ENCODE results near the gene TCEAL9. TPM values are rescaled to one million over a fixed set of nuclear protein-coding genes. Genes with fewer than 3 reads are reported as not detected.

TCEAL9 gene
- total and polyA plus RNA-seq, 2 donors (not counting 3 experiments of a cell fraction or from before 2014, with no cell fraction given) = 61.7 to 98.3 TPM

DNA sequence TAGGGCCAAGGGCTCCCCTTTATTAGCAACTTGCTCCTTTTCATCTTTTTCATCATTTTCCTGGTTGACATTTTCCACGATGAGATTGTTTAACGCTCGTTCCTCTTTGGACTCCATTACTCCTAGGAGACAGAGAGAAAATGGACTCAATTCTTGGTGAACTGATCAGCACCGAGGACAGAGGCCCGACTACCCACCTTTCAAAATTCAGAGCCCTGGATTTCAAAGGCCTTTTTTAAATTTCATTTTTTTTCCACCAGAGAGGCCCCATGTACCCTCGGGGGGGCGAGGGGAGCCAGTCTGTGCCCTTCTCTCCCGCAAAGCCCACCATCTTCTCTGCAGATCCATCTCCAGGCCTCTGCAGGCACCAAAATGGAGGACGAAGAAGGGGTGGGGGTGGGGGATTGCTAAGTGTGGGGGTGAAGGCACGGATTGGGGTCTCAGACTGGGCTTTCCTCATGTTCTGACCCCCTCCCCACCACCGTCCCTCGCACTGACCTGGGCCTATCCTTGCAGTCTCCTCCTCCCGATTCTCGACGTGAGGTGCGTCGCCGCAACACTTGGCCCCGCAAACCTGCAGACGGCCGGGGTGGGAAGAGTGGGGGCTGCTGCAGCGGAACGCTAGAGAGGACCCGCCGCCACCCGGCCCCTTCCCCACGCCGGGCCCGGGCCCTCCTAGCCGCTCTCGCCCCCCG, 46.3 kb upstream of the TCEAL9 start:
- POLR2A ChIA-PET = no interaction called here
- H4K20me1 ChIP-seq (replicated peaks; ENCODE audit: control insufficient read depth, extremely low read depth, insufficient read depth, low read length) = no peaks in the 10 kb centered on the region
- no peak for TF ChIP-seq POLR2A (IDR thresholded peaks at IDR 0.05; ENCODE audit: low read depth, low read length)
- TF ChIP-seq GATA2 (IDR thresholded peaks at IDR 0.05; ENCODE audit: insufficient read depth, insufficient read length, low read depth, low read length) = no peak
- no peak for TF ChIP-seq EZH2 (IDR thresholded peaks at IDR 0.05; ENCODE audit: borderline replicate concordance, low read depth, low read length, severe bottlenecking)
- no peak for TF ChIP-seq FOS (IDR thresholded peaks at IDR 0.05; ENCODE audit: borderline replicate concordance, insufficient read depth, low read length)
- no peak for TF ChIP-seq MYC (IDR thresholded peaks at IDR 0.05; ENCODE audit: low read depth, low read length)
- TF ChIP-seq POLR2AphosphoS5 (IDR thresholded peaks at IDR 0.05; ENCODE audit: insufficient read depth, low read depth, low read length) = no peak
- no peaks in the 10 kb centered on the region for H3K36me3 ChIP-seq (ENCODE audit: control insufficient read depth in 2 of 2, extremely low read depth in 1 of 2, insufficient read depth in 2 of 2, low read length in 2 of 2)
- no TSS peak for BruUV-seq (replicated peaks)
- H3K9me1 ChIP-seq (replicated peaks; ENCODE audit: control insufficient read depth, extremely low read depth, insufficient read depth, low read length) = no peaks in the 10 kb centered on the region
- no peak overlapping the region for H3K27ac ChIP-seq (ENCODE audit: insufficient read depth, low read depth, low read length)
- DNase-seq (ENCODE audit: low read depth, low spot score) (no peak), FAIRE-seq (no peak)
- H3K4me1 ChIP-seq (ENCODE audit: control insufficient read depth, extremely low read depth, insufficient read depth, low read length) = no peaks in the 10 kb centered on the region
- intact Hi-C loops (cut with micrococcal nuclease) (no loop called here), dilution Hi-C loops (cut with MboI; ENCODE audit: extremely low pct_ligation_motif_present, low sequenced_read_pairs) (no loop called here)
- no peak overlapping the region for H3K9ac ChIP-seq (replicated peaks; ENCODE audit: extremely low read depth, insufficient read depth, low read length)
- CTCF ChIA-PET = no interaction called here
- peak overlapping the region; percentile 66 for H3K4me2 ChIP-seq (ENCODE audit: insufficient read depth, low read length)
- H2AFZ ChIP-seq (ENCODE audit: low read depth, low read length) = peak overlapping the region; percentile 60
- peaks cover 5 to 9% of the 10 kb centered on the region in 2 experiments for H3K27me3 ChIP-seq (ENCODE audit: control insufficient read depth in 2 of 2, insufficient read depth in 2 of 2, low read length in 2 of 2)
- H3K79me2 ChIP-seq (ENCODE audit: control insufficient read depth, insufficient read depth, low read length) = no peaks in the 10 kb centered on the region
- no peaks in the 10 kb centered on the region for H3K9me3 ChIP-seq (replicated peaks; ENCODE audit: control insufficient read depth, insufficient read depth, low read length)
- peak overlapping the region in 1 of 3 experiments; percentile 48 for H3K4me3 ChIP-seq (replicated peaks in 1 of 3; ENCODE audit: insufficient read depth in 1 of 3, low read depth in 1 of 3, low read length in 3 of 3)

Measured in endothelial cell of umbilical vein (primary cell).